Measurements from ENCODE around the gene CD3E.

CD3E gene

GRCh38 chr11:118318581-118319336 is 14.2 kb downstream of the CD3E start:
- H3K4me3 ChIP-seq (ENCODE audit: control insufficient read depth, low read depth, low read length): no peak overlapping the region
- no peak for TF ChIP-seq CTCF (conservative IDR thresholded peaks at IDR 0.05; ENCODE audit: control insufficient read depth, insufficient read depth, low read depth, low read length)
- no peak for DNase-seq (ENCODE audit: low read depth)

GRCh38 chr11:118319337-118319707 is 14.8 kb downstream of the CD3E start:
- TF ChIP-seq CTCF (conservative IDR thresholded peaks at IDR 0.05; ENCODE audit: control insufficient read depth, insufficient read depth, low read depth, low read length): no peak
- no peak overlapping the region for H3K4me3 ChIP-seq (ENCODE audit: control insufficient read depth, low read depth, low read length)
- DNase-seq (ENCODE audit: low read depth): no peak

- H3K4me3 ChIP-seq (ENCODE audit: control insufficient read depth, low read depth, low read length): no peak overlapping the region
- DNase-seq (ENCODE audit: low read depth): no peak
- no peak for TF ChIP-seq CTCF (conservative IDR thresholded peaks at IDR 0.05; ENCODE audit: control insufficient read depth, insufficient read depth, low read depth, low read length)
Measured at GRCh38 chr11:118320515-118320914, 16.0 kb downstream of the CD3E start.

GRCh38 chr11:118321386-118322082 is 17.0 kb downstream of the CD3E start:
- DNase-seq (ENCODE audit: low read depth): no peak
- H3K4me3 ChIP-seq (ENCODE audit: control insufficient read depth, low read depth, low read length): no peak overlapping the region
- TF ChIP-seq CTCF (conservative IDR thresholded peaks at IDR 0.05; ENCODE audit: control insufficient read depth, insufficient read depth, low read depth, low read length): no peak

- no peak overlapping the region for H3K4me3 ChIP-seq (ENCODE audit: control insufficient read depth, low read depth, low read length)
- TF ChIP-seq CTCF (conservative IDR thresholded peaks at IDR 0.05; ENCODE audit: control insufficient read depth, insufficient read depth, low read depth, low read length): no peak
- no peak for DNase-seq (ENCODE audit: low read depth)
Measured at GRCh38 chr11:118322721-118323120, 18.2 kb downstream of the CD3E start.

GRCh38 chr11:118325283-118325682 is 20.8 kb downstream of the CD3E start:
- no peak for DNase-seq (ENCODE audit: low read depth)
- TF ChIP-seq CTCF (conservative IDR thresholded peaks at IDR 0.05; ENCODE audit: control insufficient read depth, insufficient read depth, low read depth, low read length): no peak
- no peak overlapping the region for H3K4me3 ChIP-seq (ENCODE audit: control insufficient read depth, low read depth, low read length)

All from fibroblast of mammary gland (primary cell).